Aorta (tissue), 5 donors: ENCODE data around the gene UGP2. TPM values are rescaled to one million over a fixed set of nuclear protein-coding genes. Genes with fewer than 3 reads are reported as not detected.

Experiments
- ATAC-seq: fragments of 200-7000 bp; cut with Tn5 transposase; one replicate; pipeline ENCODE4 v1.9.1; 2022; ENCODE audit warnings: moderate library complexity; ENCODE audit not compliant: low FRiP score
- DNase-seq, 2 donors: peaks; one replicate each; pipeline ENCODE4 v3.0.0-alpha.2; 2020
- H3K27ac ChIP-seq, 2 donors: one replicate each; pipeline ENCODE4 v1.5.1; 2013; ENCODE audit warnings: low read length in 2 of 2, mild to moderate bottlenecking in 2 of 2, moderate library complexity in 2 of 2, control low read depth in 1 of 2, inconsistent platforms in 1 of 2, low read depth in 1 of 2
- H3K27me3 ChIP-seq, 2 donors: one replicate each; pipeline ENCODE4 v1.6.1; 2013; ENCODE audit warnings: control low read depth in 1 of 2, low read length in 1 of 2, mild to moderate bottlenecking in 1 of 2, moderate library complexity in 1 of 2; ENCODE audit not compliant: insufficient read depth in 2 of 2, control insufficient read depth in 1 of 2
- H3K36me3 ChIP-seq, 2 donors: one replicate each; pipeline ENCODE4 v1.6.1; 2013; ENCODE audit warnings: control low read depth in 1 of 2, low read length in 1 of 2, mild to moderate bottlenecking in 1 of 2; ENCODE audit not compliant: insufficient read depth in 2 of 2, control insufficient read depth in 1 of 2
- H3K4me1 ChIP-seq, 2 donors: one replicate each; pipeline ENCODE4 v1.6.1; 2013; ENCODE audit warnings: low read length in 2 of 2, control low read depth in 1 of 2, mild to moderate bottlenecking in 1 of 2, moderate library complexity in 1 of 2; ENCODE audit not compliant: insufficient read depth in 2 of 2, control insufficient read depth in 1 of 2
- H3K4me3 ChIP-seq, 2 donors: one replicate each; pipeline ENCODE4 v1.5.1; 2013; ENCODE audit warnings: low read length in 2 of 2, control low read depth in 1 of 2, mild to moderate bottlenecking in 1 of 2
- H3K9me3 ChIP-seq: one replicate; pipeline ENCODE4 v1.6.1; 2013; ENCODE audit warnings: mild to moderate bottlenecking, low read length; ENCODE audit not compliant: control insufficient read depth
- WGBS, 2 donors: extraction: QIAGEN DNeasy Blood & Tissue Kit; methylation state at CpG; one replicate each; pipeline ENCODE4 v1.1.7; 2013; 5-methylcytosine and 5-hydroxymethylcytosine counted together
- intact Hi-C, 2 donors: fragments of 100-400 bp; cut with DNase I; formaldehyde crosslinking; loops; one replicate each; pipeline versions ENCODE4 v1.14.2 to v1.15.0; 2022
- polyA plus RNA-seq, 2 donors: library from polyadenylated mRNA; stranded (reverse); fragments of 200-250 nt; gene quantifications; one replicate each; pipeline ENCODE4 v1.2.3, GENCODE V29; 2013
- total RNA-seq, 2 donors: library from RNA; stranded (reverse); fragmentation: NEBNext Ultra II Directional; extraction: Animal tissue kit (Norgen Biotek cat#: 25700); gene quantifications; one replicate each; pipeline ENCODE4 v1.2.1, GENCODE V29; 2021
- donor health status: healthy with polysubstance abuse.
- donor health status: Bipolar disorder and iron deficiency.
- donor health status: DM: no; HTN: no; CAD: no.
- donor health status: DM: no; HTN: no; CAD: no.
- donor health status: DM: yes; HTN: yes; CAD: no.

UGP2 gene
- total and polyA plus RNA-seq, 4 donors, result 166 to 422 (median 179) TPM

GRCh38 chr2:63888053-63888452, 46.4 kb downstream of the UGP2 start:
- 90 to 94% methylated on average over 2 of the region's 2 CpGs for WGBS, 2 donors
- intact Hi-C loops, result no loop called here
- Histone ChIP-seq H3K9me3 (no peaks in the 10 kb centered on the region), H3K27me3 (no peaks in the 10 kb centered on the region), H3K27ac (no peak overlapping the region), H3K36me3 (peaks cover 8 to 9% of the 10 kb centered on the region in 2 donors), H3K4me1 (peaks cover 0 to under 1% of the 10 kb centered on the region in 2 donors), H3K4me3 (no peak overlapping the region)
- no peak for DNase-seq
- no peak for ATAC-seq

DNA sequence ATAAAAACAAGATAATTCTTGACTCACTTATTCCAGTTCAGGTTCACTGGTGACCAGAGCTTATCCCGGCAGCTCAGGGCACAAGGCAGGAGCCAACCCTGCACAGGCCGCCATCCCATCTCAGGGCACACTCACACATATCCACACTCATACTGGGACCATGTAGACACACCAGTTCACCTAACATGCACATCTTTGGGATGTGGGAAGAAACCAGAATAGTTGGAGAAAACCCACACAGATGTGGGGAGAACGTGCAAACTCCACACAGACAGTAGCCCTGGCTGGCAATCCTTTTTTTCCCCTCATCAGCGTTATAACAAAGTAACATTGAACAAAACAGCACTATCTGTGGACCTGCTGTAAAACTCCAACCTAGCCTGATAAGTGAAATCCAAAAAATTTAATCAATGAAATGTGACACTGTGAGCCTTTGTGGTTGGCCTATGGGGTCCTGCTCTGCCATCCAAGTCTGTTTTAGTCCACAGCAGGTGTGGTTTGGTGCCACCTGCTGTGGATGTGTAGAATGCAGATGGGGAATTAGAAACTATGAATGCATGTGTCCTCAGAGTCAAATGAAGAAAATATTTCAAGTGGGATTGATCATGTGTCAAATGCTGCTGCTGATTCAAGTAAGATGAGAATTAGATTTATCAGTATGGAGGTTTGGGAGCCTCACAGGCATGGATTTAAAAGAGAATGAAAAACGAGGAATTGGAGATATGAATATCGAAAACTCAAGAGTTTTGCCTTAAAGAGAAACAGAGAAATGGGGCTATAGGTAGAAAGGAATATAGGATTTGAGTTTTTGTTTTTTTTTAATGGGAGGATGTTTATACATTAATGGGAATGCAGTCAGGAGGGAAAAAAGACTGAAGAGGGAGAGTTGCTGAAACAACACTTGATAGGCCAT, 47.0 kb downstream of the UGP2 start:
- Histone ChIP-seq H3K4me3 (no peak overlapping the region), H3K36me3 (peaks cover 5 to 7% of the 10 kb centered on the region in 2 donors), H3K27ac (no peak overlapping the region), H3K4me1 (peaks cover 2 to 3% of the 10 kb centered on the region in 2 donors), H3K9me3 (no peaks in the 10 kb centered on the region), H3K27me3 (no peaks in the 10 kb centered on the region)
- DNase-seq (no peak), ATAC-seq (peak; percentile 63)
- 77 to 78% methylated on average over 6 of the region's 6 CpGs for WGBS, 2 donors
- intact Hi-C loops, result no loop called here

- 92 to 93% methylated on average over 2 of the region's 2 CpGs for WGBS, 2 donors
- no peak for ATAC-seq
- Histone ChIP-seq H3K9me3 (no peaks in the 10 kb centered on the region), H3K36me3 (peaks cover 5 to 7% of the 10 kb centered on the region in 2 donors), H3K4me1 (peaks cover 2 to 3% of the 10 kb centered on the region in 2 donors), H3K4me3 (no peak overlapping the region), H3K27ac (no peak overlapping the region), H3K27me3 (no peaks in the 10 kb centered on the region)
- intact Hi-C loops, result no loop called here
- DNase-seq, result no peak
Measured at GRCh38 chr2:63890678-63891077, 49.0 kb downstream of the UGP2 start.

DNA sequence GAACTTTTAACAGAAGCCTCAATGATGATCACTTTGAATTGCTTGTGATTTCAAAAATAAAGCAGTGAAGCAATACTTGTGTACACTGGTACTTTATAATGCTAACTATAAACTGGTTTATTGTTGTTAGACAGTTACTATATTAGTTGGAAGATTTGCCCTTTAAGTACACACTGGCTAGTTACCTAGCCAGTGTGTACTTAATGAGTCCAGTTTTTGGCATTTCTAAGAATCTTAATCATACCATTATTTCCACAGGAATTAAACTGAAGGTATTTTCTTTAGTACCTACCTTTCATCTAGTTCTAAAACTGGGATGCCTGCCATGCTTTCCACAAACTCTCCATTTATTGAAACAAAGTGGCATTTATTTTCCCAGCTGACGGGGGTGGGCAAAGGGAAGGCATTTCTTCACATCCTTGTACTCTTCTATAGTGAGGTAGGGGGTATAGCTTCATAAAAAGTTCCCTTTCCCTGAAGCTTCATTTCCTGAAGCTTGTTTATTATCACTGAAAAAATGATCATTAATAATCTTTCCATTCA, 49.9 kb downstream of the UGP2 start:
- H3K27ac ChIP-seq, result peak overlapping the region in 1 of 2 donors; percentile 1
- peaks cover 2 to 3% of the 10 kb centered on the region in 2 donors for H3K36me3 ChIP-seq

DNA sequence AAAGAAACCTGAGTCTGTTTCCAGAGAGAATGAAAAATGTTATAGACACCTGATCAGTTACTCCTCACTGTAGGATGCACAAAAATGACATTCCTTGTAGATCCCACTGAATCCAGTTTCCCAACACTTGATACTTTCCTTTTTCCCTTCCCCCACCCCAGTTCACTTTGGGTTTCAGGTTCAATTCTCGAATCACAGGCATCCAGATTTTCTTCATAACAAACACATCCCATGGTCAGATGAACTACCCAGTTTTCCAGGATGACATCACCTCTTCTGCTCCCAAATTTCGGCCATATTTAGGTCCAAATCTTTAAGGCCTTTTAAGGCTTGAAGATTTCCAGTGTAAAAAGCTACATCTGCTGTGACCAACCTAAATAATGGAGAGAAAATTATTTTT, 51.5 kb downstream of the UGP2 start:
- intact Hi-C loops, result no loop called here
- no peak overlapping the region for H3K27ac ChIP-seq
- DNase-seq, result no peak
- WGBS, 2 donors, result 11 to 17% methylated on average over 2 of the region's 2 CpGs
- no peaks in the 10 kb centered on the region for H3K9me3 ChIP-seq
- H3K36me3 ChIP-seq, result no peaks in the 10 kb centered on the region
- H3K27me3 ChIP-seq, result no peaks in the 10 kb centered on the region
- no peak overlapping the region for H3K4me3 ChIP-seq
- peaks cover 2 to 3% of the 10 kb centered on the region in 2 donors for H3K4me1 ChIP-seq
- ATAC-seq, result no peak

More for the DNA sequence above, 49.9 kb downstream of the UGP2 start:
- DNase-seq, result no peak
- Histone ChIP-seq H3K27me3 (no peaks in the 10 kb centered on the region), H3K9me3 (no peaks in the 10 kb centered on the region), H3K4me1 (peaks cover 2 to 3% of the 10 kb centered on the region in 2 donors), H3K4me3 (no peak overlapping the region)
- WGBS, 2 donors, result 21 to 29% methylated on average over 1 of the region's 1 CpG
- intact Hi-C loops, result no loop called here
- ATAC-seq, result no peak

DNA sequence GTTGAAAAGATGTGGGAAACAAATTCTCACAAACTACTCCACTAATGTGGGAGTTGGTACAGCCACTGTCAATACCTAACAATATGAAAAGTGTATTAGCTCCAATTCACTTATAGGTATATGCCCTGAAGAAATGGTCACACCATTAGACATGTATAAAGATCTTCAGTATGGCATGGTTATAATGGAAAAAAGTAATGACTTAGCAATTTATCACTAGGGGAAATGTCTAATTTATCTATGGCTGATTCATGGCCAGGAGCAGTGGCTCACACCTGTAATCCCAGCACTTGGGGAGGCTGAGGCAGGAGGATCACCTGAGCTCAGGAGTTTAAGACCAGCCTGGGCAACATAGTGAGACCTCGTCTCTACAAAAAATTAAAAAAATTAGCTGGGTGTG, 52.5 kb downstream of the UGP2 start:
- H3K27ac ChIP-seq, result no peak overlapping the region
- no peak for ATAC-seq
- no peaks in the 10 kb centered on the region for H3K9me3 ChIP-seq
- no peak for DNase-seq
- intact Hi-C loops, result no loop called here
- no peak overlapping the region for H3K4me3 ChIP-seq
- no peaks in the 10 kb centered on the region for H3K36me3 ChIP-seq
- H3K4me1 ChIP-seq, result peaks cover 2 to 3% of the 10 kb centered on the region in 2 donors
- WGBS, 2 donors, result 78 to 88% methylated on average over 1 of the region's 1 CpG
- no peaks in the 10 kb centered on the region for H3K27me3 ChIP-seq

DNA sequence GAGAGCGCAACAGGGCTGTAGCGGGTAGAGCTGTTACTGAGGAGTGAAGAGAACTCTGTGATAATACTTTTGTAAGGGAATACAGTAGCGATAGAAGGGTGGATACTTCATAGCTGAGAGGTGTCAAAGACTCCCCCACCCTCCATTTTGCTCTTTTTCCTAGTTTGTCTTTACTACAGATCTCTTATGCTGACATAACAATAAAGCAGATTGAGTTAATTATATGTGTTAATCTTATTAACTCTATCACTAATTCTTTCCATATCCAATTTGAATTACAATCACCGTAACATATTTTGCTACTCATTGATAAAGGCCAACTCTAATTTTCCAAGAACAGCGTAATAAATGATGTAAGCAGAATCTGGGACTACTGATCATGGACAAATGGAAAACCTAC, 57.1 kb downstream of the UGP2 start:
- no peak overlapping the region for H3K27ac ChIP-seq
- H3K4me3 ChIP-seq, result no peak overlapping the region
- DNase-seq (no peak), ATAC-seq (no peak)
- 94 to 99% methylated on average over 5 of the region's 5 CpGs for WGBS, 2 donors
- no peaks in the 10 kb centered on the region for H3K36me3 ChIP-seq
- H3K27me3 ChIP-seq, result no peaks in the 10 kb centered on the region
- no peaks in the 10 kb centered on the region for H3K9me3 ChIP-seq
- no peaks in the 10 kb centered on the region for H3K4me1 ChIP-seq
- intact Hi-C loops, result no loop called here

DNA sequence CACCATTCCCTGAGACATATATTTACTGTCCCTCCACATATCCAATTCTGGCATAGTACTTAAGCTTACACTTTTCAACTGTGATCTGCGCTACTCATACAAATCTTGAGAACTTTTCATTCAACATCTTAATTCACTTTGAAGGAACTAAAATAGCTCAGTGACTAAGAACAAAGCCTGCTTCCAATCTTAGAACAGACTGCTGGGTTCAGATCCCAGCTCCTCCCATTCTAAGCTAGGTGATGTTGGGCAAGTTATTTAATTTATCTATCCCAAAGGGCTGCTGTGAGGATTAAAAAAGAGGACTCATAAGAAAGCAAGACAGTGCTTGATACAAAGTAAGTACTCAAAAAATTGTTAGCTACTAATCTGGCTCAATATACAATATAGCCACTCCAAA, 57.9 kb downstream of the UGP2 start:
- intact Hi-C loops, result no loop called here
- DNase-seq, result no peak

GRCh38 chr2:63902149-63902548, 60.5 kb downstream of the UGP2 start:
- no peaks in the 10 kb centered on the region for H3K4me1 ChIP-seq
- no peak for DNase-seq
- H3K27ac ChIP-seq, result no peak overlapping the region
- H3K9me3 ChIP-seq, result no peaks in the 10 kb centered on the region
- intact Hi-C loops, result no loop called here
- H3K4me3 ChIP-seq, result no peak overlapping the region
- H3K36me3 ChIP-seq, result no peaks in the 10 kb centered on the region
- H3K27me3 ChIP-seq, result no peaks in the 10 kb centered on the region
- no peak for ATAC-seq

More for the DNA sequence above, 57.9 kb downstream of the UGP2 start:
- no peaks in the 10 kb centered on the region for H3K36me3 ChIP-seq
- H3K4me3 ChIP-seq, result no peak overlapping the region
- no peak for ATAC-seq
- H3K4me1 ChIP-seq, result no peaks in the 10 kb centered on the region
- 39 to 50% methylated on average over 1 of the region's 1 CpG for WGBS, 2 donors
- H3K27ac ChIP-seq, result no peak overlapping the region
- no peaks in the 10 kb centered on the region for H3K27me3 ChIP-seq
- no peaks in the 10 kb centered on the region for H3K9me3 ChIP-seq
